HPDE6-E6E7 (cell line): ENCODE measurements around the gene COA6.
A peak's percentile ranks its signal among the peaks of the same experiment; 100 is the strongest.

ENCODE experiments used
- DNase-seq: peaks from one replicate; pipeline ENCODE4 v3.0.0; 2011; ENCODE audit warnings: missing footprints; ENCODE audit errors: extremely low spot score

The COA6 gene

GRCh38 chr1:234412830-234413229 is 39.6 kb downstream of the COA6 start:
- no peak for DNase-seq

DNA sequence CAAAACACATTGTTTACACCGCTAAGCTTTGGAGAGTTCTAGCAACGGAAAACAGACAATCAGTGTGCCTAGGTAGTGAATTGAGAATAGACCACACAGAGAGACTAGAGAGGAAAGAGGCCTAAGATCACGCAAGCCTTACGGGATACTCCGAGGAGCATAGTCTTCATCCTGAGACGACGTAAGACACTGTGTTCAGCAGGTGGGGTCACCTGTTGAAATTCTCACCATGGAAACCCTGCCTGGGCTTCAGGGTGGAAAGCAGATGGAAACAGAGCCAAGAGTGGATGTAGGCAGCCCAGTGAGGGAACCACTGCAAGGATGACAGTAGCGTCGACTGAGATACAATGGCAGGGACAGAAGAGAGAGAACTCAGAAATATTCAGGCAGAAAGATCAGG is 40.2 kb downstream of the COA6 start:
- DNase-seq, result no peak

DNA sequence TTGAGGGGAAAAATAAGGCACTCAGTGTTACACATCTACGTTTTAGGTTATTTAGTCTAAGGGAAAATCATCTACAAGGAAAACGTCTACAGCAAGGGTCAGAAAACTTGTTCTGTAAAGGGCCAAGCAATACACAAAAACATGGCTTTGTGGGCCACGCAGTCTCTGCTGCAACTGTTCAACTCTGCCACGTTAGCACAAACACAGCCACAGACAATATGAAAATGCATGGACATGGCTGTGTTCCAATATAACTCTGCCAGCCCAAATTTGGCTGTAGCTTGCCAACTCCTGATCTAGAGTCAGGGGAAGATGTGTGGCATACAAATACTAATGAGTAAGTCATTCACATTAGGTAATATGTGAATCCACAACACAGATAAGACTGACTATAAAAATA is 40.7 kb downstream of the COA6 start:
- DNase-seq, result no peak

GRCh38 chr1:234427950-234428646 is 54.8 kb downstream of the COA6 start:
- no peak for DNase-seq

- DNase-seq, result no peak
Observed at GRCh38 chr1:234429434-234429806, 56.2 kb downstream of the COA6 start.

DNA sequence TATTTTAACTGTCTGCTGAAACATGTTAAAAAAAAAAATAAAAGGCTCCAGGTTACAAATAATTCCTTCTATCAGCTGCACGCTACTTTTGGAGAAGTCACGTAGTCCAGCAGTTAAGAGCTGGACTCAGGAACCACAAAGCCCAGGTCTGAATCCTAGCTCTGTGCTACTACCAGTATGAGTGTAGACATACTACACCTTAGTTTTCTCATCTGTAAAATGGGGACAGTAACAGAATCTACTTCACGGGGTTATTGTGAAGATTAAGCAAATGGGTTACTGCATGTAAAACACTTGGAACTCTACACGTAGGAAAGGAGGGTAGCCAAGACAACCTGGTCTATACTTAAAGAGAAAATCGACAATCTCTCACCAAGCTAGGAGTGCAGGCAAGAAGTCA is 57.4 kb downstream of the COA6 start:
- no peak for DNase-seq

DNA sequence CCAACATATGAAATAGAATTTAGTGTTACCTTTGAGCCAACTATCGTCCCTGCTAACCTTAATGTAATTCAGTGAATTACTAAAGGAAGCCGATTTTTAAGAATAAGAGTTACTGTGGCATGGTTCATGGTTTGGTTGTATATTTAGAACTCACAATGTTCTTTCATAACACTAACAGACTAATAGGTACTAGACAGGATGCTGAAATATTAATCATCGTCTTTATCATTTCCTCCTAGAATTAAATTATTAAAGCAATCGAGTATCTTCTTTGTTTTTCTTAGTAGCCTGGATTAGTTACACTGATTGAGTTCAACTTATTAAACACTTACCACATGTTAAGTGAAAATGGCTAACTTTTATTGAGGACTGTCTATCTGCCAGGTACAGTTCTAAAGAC is 58.0 kb downstream of the COA6 start:
- no peak for DNase-seq

DNA sequence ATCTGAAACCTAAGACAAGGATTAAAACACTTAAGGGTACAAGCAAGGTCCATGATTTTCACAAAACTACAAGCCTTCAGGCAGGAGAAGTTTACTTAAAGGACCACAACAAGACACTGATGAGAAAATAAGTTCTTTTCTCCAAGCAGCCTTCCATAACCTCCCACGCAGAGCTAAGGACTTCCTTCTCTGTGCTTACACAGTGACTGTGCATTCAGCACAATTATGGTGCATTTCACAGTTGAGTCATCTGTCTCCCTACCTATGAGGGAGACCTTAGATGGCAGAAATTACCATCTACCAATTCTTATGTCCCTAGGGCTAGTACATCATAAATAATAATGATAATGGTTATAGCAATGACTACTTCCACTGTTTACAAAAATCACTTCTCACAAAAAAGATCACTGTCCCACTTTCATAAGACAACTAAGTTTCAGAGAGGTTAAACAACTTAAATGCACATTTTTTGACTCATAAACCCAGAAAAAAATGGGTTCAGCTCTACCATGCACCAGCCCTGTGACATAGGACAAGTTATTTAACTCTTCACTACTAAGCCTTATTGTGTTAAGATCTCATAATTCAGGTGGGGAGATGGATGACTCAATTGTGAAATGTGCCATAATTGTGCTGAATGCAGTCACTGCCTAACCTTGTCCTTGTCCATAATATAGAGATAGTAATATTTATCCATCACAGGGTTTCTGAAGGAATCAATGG is 60.5 kb downstream of the COA6 start:
- peak; percentile 39 for DNase-seq
